ENCODE results near the gene RTCA.

DNA sequence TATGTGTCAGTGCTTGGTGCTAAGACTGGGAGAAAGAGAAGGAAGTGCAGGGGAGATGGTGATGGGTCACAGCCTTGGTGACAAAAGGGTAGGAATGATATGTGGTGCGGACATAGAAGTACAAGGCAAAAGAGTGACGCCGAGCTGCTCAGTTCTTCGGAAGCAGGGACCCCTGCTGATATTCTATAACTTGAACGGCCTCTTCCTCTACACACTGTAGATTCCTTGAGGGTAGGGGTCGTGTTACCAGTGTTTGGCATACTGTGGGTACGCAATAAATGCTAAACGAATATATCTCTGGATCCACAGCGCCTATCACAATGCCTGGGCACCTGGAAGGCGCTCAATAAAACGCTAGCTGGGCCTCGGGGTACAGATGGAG lies 16.9 kb upstream of the RTCA start:
- TF ChIP-seq, protein P1, sequence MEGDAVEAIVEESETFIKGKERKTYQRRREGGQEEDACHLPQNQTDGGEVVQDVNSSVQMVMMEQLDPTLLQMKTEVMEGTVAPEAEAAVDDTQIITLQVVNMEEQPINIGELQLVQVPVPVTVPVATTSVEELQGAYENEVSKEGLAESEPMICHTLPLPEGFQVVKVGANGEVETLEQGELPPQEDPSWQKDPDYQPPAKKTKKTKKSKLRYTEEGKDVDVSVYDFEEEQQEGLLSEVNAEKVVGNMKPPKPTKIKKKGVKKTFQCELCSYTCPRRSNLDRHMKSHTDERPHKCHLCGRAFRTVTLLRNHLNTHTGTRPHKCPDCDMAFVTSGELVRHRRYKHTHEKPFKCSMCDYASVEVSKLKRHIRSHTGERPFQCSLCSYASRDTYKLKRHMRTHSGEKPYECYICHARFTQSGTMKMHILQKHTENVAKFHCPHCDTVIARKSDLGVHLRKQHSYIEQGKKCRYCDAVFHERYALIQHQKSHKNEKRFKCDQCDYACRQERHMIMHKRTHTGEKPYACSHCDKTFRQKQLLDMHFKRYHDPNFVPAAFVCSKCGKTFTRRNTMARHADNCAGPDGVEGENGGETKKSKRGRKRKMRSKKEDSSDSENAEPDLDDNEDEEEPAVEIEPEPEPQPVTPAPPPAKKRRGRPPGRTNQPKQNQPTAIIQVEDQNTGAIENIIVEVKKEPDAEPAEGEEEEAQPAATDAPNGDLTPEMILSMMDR (IDR thresholded peaks at IDR 0.05; ENCODE audit: insufficient read depth, low read length): no peak
- TF ChIP-seq, protein P2, sequence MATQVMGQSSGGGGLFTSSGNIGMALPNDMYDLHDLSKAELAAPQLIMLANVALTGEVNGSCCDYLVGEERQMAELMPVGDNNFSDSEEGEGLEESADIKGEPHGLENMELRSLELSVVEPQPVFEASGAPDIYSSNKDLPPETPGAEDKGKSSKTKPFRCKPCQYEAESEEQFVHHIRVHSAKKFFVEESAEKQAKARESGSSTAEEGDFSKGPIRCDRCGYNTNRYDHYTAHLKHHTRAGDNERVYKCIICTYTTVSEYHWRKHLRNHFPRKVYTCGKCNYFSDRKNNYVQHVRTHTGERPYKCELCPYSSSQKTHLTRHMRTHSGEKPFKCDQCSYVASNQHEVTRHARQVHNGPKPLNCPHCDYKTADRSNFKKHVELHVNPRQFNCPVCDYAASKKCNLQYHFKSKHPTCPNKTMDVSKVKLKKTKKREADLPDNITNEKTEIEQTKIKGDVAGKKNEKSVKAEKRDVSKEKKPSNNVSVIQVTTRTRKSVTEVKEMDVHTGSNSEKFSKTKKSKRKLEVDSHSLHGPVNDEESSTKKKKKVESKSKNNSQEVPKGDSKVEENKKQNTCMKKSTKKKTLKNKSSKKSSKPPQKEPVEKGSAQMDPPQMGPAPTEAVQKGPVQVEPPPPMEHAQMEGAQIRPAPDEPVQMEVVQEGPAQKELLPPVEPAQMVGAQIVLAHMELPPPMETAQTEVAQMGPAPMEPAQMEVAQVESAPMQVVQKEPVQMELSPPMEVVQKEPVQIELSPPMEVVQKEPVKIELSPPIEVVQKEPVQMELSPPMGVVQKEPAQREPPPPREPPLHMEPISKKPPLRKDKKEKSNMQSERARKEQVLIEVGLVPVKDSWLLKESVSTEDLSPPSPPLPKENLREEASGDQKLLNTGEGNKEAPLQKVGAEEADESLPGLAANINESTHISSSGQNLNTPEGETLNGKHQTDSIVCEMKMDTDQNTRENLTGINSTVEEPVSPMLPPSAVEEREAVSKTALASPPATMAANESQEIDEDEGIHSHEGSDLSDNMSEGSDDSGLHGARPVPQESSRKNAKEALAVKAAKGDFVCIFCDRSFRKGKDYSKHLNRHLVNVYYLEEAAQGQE (IDR thresholded peaks at IDR 0.05; ENCODE audit: insufficient replicate concordance, low read depth): no peak
- no peak for TF ChIP-seq POLR2AphosphoS5 (IDR thresholded peaks at IDR 0.05; ENCODE audit: low read depth)
- no peak for TF ChIP-seq SPI1 (IDR thresholded peaks at IDR 0.05; ENCODE audit: borderline replicate concordance, low read depth)

All from HL-60 (cell line).